ENCODE results near the gene VKORC1L1.
"Not testable (repeated sequence)": the region's sequence is repeated elsewhere in the genome, so short reads cannot be mapped to it uniquely, and the experiment has no call there.

Gene VKORC1L1

DNA sequence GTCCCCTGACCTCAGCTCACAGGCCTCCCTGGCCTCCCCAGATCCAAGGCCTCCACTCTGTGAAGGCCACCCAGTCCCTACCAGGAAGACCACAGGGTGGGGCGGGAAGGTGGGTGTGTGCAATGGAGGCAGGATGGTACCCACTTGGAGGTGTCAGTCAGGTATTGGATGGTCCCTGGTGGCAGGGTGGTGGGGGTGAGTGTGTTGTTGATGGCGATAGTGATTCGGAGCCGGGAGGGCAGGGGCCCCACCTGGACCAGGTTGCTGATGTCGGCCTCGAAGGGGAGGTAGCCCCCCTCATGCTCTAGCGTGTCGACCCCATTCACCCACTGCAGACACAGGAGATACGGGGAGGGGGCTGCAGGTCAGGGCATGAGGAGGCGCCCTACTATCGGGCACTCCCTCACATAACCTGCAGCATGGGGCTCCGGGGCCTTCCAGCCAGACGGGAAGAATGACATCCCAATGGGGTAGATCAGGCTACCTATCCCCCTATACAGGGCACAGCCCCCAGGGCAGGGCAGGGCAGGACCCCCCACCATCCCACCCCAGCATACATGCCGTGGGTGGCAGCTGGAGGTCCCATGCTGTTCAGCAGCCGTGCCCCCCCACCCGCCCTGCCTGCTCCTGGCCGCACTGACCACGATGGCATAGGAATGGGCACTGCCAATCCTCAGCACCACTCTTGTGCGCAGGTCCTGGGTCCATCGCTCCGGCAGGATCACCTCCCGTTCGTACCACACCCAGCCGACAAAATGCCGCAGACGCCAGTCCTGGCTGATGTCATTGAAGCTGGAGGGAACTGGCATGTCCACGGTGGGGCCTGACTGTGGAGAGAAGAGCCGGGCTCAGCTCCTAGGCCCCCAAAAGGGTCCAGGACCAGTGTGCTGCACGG, 107.0 kb downstream of the VKORC1L1 start:
- DNase-seq: no peak

DNA sequence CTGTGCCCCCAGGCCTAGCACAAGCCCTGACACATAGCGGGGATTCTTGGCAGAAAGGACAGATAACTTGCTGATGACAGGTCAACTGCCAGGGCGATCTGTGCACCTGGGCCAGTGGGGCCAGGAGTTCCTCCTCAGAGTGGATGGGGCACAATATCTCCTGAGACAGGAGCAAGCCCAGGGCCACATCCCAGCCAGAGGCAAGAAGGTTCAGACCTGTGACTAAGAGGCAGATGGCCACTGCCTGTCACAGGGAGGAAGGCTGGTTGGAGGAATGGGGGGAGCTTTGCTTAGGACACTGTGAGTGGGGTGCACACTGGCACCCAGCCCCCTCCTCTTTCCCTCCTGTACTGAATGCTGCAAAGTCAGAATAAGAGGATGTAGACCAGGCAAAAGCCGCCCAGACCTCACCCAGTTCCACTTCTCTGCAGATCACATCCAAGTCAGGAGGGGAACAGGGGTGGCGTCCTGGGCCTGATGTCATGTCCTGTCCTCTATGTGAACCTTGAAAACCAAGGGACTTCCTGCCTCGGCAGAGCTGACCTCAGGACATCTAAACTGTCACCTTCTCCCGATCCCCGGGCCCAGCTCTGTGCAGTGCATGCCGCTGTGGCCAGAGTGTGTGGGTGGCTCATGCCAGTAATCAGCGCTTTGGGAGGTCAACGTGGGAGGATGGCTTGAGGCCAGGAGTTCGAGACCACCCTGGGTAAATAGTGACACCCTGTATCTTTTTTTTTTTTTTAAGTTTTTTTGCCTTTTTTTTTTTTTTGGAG, 107.8 kb downstream of the VKORC1L1 start:
- DNase-seq: peak; percentile 74

DNA sequence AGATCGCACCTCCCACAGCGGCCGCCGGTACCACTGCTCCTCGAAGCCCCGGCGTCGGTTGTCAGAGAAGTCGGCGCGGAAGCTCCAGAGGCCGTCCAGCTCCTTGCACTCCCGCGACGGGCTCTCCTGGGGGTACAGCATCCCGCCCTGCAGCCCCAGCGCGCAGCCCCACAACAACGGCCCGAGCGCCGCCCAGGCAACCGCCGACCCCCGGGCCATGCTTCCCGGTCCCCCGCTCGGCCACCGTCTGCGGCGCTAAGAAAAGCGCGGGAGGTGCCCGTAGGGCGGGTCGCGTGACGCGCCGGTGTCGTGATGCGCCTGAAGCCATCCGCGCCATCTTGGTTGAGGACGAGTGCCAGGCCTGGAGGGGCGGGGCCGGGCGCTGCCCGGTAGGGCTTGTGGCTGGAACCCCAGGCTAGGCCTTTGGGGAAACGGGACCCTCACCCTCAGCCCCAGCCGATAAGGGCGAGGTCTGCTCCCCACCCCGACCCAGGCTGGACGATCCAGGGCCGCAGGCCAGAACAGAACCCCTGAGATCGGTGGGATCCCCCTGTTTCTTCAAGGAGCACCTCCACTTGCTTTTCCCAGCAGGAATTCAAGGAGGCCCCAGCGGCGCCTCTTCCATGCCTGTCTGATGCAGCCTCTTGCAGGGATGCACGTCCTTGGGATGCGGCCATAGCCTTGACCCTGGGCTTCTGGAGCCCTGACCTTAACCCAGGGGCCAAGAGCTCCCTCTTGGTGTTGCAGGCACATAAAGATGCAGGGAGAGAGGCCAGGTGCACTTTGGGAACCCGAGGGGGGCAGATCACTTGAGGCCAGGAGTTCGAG, 109.3 kb downstream of the VKORC1L1 start, which contains the start of gene GUSB:
Gene GUSB, minus strand, starts transcription at position 249 of the 828 bp plus-strand sequence. Its CDS starts 30 bp downstream, at position 219.
- peak; percentile 93 for DNase-seq

DNA sequence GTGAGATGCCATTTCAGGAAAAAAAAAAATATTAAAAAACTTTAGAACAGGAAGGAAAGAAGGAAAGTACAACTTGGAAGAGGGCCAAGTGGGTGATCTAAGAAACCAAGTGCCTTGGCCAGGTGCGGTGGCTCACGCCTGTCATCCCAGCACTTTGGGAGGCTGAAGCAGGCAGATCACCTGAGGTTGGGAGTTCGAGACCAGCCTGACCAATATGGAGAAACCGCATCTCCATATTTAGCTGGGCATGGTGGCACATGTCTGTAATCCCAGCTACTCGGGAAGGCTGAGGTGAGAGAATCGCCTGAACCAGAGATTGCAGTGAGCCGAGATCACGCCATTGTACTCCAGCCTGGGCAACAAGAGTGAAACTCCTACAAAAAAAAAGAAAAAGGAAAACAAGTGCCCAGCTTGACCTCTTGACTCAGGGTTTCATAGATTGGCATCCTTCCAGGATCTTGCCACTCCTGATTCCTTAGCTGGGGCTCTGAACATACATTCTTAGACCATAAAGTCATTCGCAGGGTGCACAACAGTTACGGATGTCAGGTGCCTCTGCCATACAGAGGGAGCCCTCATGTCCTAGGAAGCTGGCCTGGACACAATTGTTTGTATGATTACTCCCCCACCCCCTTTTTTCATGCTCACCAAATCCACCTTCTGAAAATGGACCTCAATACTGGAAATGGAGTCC, 111.2 kb downstream of the VKORC1L1 start:
- DNase-seq: no peak

DNA sequence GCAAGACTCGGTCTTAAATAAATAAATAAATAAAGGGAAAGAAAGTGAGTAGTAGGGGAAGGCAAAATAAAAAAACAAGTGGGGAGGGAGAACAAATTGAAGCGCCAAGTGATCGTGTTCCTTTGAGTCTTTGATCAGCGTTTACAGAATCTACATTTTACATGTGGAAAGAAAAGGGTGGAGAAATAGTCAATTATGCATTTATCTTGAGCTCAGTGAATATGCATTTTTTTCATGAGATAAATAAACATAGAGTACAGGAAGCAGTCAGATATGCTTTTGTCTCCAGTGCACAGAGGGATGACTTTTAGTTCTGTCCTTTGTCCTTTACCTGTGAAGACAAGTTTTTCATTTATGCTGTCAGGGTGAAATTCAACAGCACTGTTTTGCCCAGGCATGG, 115.2 kb downstream of the VKORC1L1 start:
- DNase-seq: no peak

DNA sequence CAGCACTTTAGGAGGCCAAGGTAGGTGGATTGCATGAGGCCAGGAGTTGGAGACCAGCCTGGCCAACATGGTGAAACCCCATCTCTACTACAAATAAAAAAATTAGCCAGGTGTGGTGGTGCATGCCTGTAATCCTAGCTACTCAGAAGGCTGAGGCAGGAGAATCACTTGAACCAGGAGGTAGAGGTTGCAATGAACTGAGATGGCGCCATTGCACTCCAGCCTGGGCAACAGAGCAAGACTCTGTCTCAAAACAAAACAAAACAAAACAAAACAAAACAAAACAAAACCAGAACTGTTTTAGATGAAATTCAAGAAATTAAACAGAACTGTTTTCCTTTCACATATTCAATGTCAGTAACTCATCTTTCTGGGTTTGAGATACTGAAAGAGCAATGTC, 115.6 kb downstream of the VKORC1L1 start:
- DNase-seq: not testable (repeated sequence)

DNA sequence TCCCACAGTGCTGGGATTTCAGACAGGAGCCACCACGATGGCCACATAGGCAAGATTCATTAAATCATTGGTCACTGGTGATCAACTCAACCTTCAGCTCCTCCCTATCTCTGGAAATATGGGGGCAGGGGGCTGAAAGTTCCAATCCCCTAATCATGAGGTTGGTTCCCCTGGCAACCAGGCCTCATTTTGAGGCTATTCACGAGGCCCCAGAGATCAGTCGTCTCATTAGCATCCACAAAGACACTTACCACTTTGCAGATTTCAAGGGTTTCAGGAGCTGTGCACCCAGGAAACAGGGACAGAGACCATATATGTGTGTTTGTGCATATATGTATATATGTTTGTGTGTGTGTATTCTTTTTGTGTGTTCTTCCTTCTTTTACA, 116.8 kb downstream of the VKORC1L1 start:
- DNase-seq: no peak

DNA sequence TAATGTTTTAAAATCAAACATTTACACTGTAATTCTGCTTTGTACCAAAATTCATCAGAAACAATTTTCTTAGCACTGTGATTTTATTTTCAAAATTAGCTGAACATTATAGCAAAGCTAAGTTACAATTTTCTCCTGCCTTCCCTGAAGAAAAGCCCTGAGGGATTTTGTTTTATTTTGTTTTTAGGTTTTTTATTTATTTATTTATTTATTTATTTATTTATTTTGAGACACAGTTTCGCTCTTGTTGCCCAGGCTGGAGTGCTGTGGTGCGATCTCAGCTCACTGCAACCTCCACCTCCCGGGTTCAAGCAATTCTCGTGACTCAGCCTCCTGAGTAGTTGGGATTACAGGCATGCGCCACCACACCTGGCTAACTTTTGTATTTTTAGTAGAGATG, 119.0 kb downstream of the VKORC1L1 start:
- not testable (repeated sequence) for DNase-seq

DNA sequence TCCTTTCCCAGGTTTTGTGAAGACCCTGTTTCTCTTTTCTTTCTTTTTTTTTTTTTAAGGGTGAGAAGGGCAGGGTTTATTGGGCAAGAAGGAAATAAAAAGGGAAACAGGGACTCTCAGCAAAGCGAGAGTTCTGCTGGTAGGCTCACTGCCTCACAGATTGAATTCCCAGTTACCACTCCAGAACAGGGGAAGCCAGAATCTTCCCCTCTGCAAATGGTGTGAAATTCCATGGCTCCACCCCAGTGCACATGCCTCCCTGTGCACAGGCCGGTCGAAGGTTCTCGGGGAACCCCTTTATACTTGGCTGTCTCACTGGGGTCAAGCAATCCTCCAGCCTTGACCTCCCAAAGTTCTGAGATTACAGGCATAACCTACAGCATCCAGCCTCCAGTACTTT, 119.7 kb downstream of the VKORC1L1 start:
- no peak for DNase-seq

DNA sequence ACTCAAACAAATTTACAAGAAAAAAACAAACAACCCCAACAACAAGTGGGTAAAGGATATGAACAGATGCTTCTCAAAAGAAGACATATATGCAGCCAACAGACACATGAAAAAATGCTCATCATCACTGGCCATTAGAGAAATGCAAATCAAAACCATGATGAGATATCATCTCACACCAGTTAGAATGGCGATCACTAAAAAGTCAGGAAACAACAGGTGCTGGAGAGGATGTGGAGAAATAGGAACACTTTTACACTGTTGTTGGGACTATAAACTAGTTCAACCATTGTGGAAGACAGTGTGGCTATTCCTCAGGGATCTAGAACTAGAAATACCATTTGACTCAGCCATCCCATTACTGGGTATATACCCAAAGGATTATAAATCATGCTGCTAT, 122.1 kb downstream of the VKORC1L1 start:
- DNase-seq: not testable (repeated sequence)

DNA sequence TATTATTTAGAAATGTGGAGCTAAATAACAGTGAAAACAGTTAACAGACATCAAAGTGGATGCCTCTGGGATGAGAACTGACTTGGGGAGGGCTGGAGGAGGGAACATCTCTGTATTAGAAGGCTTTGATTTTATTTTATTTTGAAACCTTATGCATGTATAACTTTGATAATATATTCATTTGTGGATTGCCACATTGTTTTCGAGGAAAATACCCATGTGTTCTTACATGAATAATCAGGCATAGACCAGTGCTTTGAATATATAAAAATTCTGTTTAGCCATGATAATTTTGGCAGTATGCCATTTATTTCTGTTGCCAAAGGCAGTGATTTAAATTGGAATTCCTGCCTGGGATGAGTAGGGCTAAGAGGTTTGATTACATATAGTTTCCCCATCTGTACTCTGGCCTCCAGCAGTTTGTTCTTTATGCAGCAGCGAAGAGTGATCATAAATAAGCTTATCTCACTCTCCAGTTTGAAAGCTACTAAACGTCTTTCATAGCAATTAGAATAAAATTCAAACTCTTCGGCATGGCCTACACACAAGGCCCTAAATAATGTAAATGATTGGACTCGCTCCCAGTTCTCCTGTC, 128.0 kb downstream of the VKORC1L1 start:
- not testable (repeated sequence) for DNase-seq

DNA sequence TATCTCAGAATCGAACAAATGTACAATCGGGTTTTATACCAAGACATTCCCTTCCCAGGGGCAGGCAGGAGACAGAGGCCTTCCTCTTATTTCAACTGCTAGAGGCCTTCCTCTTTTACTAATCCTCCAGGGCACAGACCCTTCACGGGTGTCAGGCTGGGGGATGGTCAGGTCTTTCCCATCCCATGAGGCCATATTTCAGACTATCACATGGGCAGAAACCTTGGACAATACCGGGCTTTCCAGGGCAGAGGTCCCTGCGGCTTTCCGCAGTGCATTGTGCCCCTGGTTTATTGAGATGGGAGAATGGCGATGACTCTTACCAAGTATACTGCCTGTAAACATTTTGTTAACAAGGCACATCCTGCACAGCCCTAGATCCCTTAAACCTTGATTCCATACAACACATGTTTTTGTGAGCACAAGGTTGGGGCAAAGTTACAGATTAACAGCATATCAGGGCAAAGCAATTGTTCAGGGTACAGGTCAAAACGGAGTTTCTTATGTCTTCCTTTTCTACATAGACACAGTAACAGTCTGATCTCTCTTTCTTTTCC, 132.3 kb downstream of the VKORC1L1 start:
- not testable (repeated sequence) for DNase-seq

DNA sequence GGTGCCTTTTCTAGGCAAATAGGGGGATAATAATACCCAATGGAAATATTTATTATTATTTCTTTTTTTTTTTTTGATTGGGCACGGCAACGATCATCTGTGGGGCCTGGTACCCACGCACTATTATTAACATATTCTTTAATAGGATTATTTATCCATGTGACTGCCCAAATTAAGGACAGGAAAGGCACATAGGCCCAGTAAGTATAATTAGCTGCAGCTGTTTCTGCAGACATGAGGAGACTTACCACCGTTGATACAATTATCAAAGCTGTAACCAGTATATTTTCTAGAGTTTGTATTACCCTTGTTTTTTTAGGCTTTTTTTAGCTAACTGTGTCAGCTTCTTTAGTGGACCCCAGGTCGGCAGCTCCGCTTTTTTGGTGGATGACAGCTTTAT, 134.4 kb downstream of the VKORC1L1 start:
- no peak for DNase-seq

Data from activated CD4-positive, alpha-beta T cell treated with anti-CD3 and anti-CD28 coated beads, Interleukin-2, amount 50 U/mL, for 16 hours (primary cell).